HTR-8/SVneo (cell line): ENCODE measurements around the gene CCNL2.

ENCODE experiments used
- DNase-seq: peaks from one replicate; pipeline ENCODE4 v3.0.0; 2011; ENCODE audit warnings: low spot score, mixed read lengths; ENCODE audit not compliant: insufficient read length
- FAIRE-seq: peaks from 2 replicates; lab custom pipeline; 2011; peaks lifted over from hg19 to GRCh38; lab: Jason Lieb, UNC

The CCNL2 gene

GRCh38 chr1:1360506-1361169, 38.5 kb downstream of the CCNL2 start:
- DNase-seq (peak; percentile 85), FAIRE-seq (peak; percentile 95)

- DNase-seq (no peak), FAIRE-seq (no peak)
Observed at GRCh38 chr1:1359664-1360468, 39.3 kb downstream of the CCNL2 start.

GRCh38 chr1:1359308-1359663, 39.8 kb downstream of the CCNL2 start:
- DNase-seq, result no peak
- no peak for FAIRE-seq

GRCh38 chr1:1358433-1359271, 40.5 kb downstream of the CCNL2 start, which contains the start of gene MXRA8:
Gene MXRA8 (minus strand): TSS chr1:1358555. CDS start chr1:1358504, 51 bp downstream.
- peak; percentile 76 for FAIRE-seq
- peak; percentile 53 for DNase-seq

GRCh38 chr1:1357871-1358432, 41.2 kb downstream of the CCNL2 start:
- no peak for DNase-seq
- FAIRE-seq, result no peak

- no peak for FAIRE-seq
- no peak for DNase-seq
Observed at GRCh38 chr1:1356796-1357401, 42.2 kb downstream of the CCNL2 start.

- no peak for FAIRE-seq
Observed at GRCh38 chr1:1356166-1356795, 42.9 kb downstream of the CCNL2 start.

GRCh38 chr1:1355416-1355815, 43.7 kb downstream of the CCNL2 start:
- no peak for FAIRE-seq
- DNase-seq, result no peak

More at GRCh38 chr1:1356166-1356795, 42.9 kb downstream of the CCNL2 start:
- no peak for DNase-seq

GRCh38 chr1:1354271-1355247, 44.6 kb downstream of the CCNL2 start:
- FAIRE-seq (no peak), DNase-seq (no peak)

GRCh38 chr1:1353389-1354151, 45.6 kb downstream of the CCNL2 start:
- FAIRE-seq (no peak), DNase-seq (no peak)

GRCh38 chr1:1352786-1353388, 46.2 kb downstream of the CCNL2 start:
- DNase-seq (no peak), FAIRE-seq (no peak)

GRCh38 chr1:1351511-1352427, 47.4 kb downstream of the CCNL2 start:
- no peak for FAIRE-seq

GRCh38 chr1:1349256-1350012, 49.7 kb downstream of the CCNL2 start, which contains the start of gene DVL1:
Gene DVL1 (minus strand): TSS chr1:1349418. CDS start chr1:1349065, 353 bp downstream.
- FAIRE-seq (no peak), DNase-seq (peak; percentile 41)

More at GRCh38 chr1:1351511-1352427, 47.4 kb downstream of the CCNL2 start:
- no peak for DNase-seq

- no peak for FAIRE-seq
- DNase-seq, result no peak
Observed at GRCh38 chr1:1348420-1349255, 50.5 kb downstream of the CCNL2 start.
